Measurements from ENCODE around the gene C21orf58. TPM values are rescaled to one million over a fixed set of nuclear protein-coding genes. Genes with fewer than 3 reads are reported as not detected.

C21orf58 gene
- total and polyA plus RNA-seq, 2 experiments from 2014 or later = 17.7 to 23.9 TPM

DNA sequence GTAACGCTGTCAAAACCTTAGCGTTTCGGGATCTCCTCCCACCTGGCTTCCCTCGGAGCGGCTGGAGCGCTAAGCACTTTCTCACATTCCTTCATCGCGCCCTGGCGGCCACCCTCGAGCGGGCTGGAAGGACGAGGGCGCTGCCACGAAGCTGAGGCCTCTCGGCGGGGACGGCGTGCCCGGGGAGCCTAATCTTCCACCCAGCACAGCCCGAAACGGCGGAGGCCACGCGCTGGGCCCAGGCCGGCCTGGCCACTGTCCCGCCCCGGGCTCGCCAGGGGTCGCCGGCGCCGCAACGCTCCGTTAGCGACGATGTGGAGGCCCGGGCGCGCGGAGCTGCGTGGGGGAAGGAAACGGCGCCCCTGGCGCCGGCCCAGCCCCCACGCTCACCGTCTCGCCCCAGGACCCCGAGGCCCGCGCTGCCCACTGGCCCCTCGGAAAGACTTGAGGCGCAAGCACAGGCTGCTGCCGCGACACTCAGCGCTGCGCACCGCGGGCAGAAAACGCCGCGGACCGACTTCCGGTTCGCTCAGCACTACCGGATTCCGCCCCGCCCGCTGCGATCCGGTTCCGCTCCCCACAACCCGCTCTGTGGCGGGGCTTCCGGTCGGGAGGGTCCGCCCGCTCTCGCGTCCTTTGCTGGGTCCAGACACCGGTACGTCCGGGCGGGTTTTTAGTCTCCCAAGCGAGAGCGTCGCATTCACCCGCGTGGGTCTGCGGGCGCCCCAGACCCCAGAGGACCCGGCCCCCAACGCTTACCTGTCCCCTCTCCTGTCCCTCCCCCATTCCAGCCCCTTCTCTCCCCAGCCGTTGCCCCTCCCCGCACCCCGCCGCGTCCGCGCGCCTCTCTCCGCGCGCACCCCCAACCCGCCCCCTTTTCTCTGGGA lies 37.7 kb downstream of the C21orf58 start, which contains the start of gene YBEY:
Gene YBEY (plus strand): TSS at position 582 of the 887 bp plus-strand sequence. CDS start 572 bp downstream, outside the sequence.
- peaks cover 37% of the 10 kb centered on the region for H3K36me3 Mint-ChIP-seq (ENCODE audit: low read depth)
- peak within 1 kb of the TSS; percentile 96 for H3K27ac ChIP-seq (ENCODE audit: low read depth)
- H3K27me3 Mint-ChIP-seq (ENCODE audit: insufficient read depth, low read depth, poor library complexity) = peaks cover 8% of the 10 kb centered on the region
- H3K9me3 Mint-ChIP-seq = no peaks in the 10 kb centered on the region
- peak within 1 kb of the TSS; percentile 80 for H2AFZ ChIP-seq
- TF ChIP-seq, protein P1, sequence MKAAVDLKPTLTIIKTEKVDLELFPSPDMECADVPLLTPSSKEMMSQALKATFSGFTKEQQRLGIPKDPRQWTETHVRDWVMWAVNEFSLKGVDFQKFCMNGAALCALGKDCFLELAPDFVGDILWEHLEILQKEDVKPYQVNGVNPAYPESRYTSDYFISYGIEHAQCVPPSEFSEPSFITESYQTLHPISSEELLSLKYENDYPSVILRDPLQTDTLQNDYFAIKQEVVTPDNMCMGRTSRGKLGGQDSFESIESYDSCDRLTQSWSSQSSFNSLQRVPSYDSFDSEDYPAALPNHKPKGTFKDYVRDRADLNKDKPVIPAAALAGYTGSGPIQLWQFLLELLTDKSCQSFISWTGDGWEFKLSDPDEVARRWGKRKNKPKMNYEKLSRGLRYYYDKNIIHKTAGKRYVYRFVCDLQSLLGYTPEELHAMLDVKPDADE (IDR thresholded peaks at IDR 0.05) = peak; percentile 73
- TF ChIP-seq CREB1 (CRISPR knock-in tag; IDR thresholded peaks at IDR 0.05; ENCODE audit: low read depth) (peak; percentile 54), CTCF (conservative IDR thresholded peaks at IDR 0.05; ENCODE audit: low read depth in 2 of 2) (peak; percentile 17 to 28; a peak in 3 of 4 replicates), POLR2AphosphoS5 (IDR thresholded peaks at IDR 0.05; ENCODE audit: low read depth) (peak; percentile 73), ZNF331 (CRISPR knock-in tag; IDR thresholded peaks at IDR 0.05; ENCODE audit: low read depth) (no peak)
- H3K4me2 ChIP-seq = peak within 1 kb of the TSS; percentile 91
- peaks cover 67% of the 10 kb centered on the region for H3K79me2 ChIP-seq (replicated peaks; ENCODE audit: insufficient read depth)
- DNase-seq (ENCODE audit: low spot score) (peak; percentile 96), ATAC-seq (peak; percentile 88)
- H3F3A ChIP-seq (replicated peaks; ENCODE audit: low read depth) = peaks cover 30% of the 10 kb centered on the region
- peak within 1 kb of the TSS; percentile 91 for H3K4me3 Mint-ChIP-seq
- H3K27ac Mint-ChIP-seq = peak within 1 kb of the TSS; percentile 95
- H3K4me3 ChIP-seq = peak within 1 kb of the TSS; percentile 83
- peaks cover 38% of the 10 kb centered on the region for H4K20me1 ChIP-seq (replicated peaks; ENCODE audit: insufficient read depth)
- H3K9me2 ChIP-seq (ENCODE audit: insufficient read depth) = no peaks in the 10 kb centered on the region
- no peaks in the 10 kb centered on the region for H3K27me3 ChIP-seq (ENCODE audit: insufficient read depth)
- H3K4me1 Mint-ChIP-seq = peaks cover 43% of the 10 kb centered on the region
- peaks cover 50% of the 10 kb centered on the region for H3K4me1 ChIP-seq (ENCODE audit: insufficient read depth)
- peaks cover 13% of the 10 kb centered on the region for H3K36me3 ChIP-seq (ENCODE audit: insufficient read depth)

- H3K4me1 ChIP-seq (ENCODE audit: insufficient read depth) = peaks cover 50% of the 10 kb centered on the region
- no peaks in the 10 kb centered on the region for H3K27me3 ChIP-seq (ENCODE audit: insufficient read depth)
- peaks cover 15% of the 10 kb centered on the region for H3K36me3 ChIP-seq (ENCODE audit: insufficient read depth)
- DNase-seq (ENCODE audit: low spot score) (no peak), ATAC-seq (no peak)
- H3K4me2 ChIP-seq = peak within 1 kb of the TSS; percentile 91
- H4K20me1 ChIP-seq (replicated peaks; ENCODE audit: insufficient read depth) = peaks cover 43% of the 10 kb centered on the region
- peaks cover 72% of the 10 kb centered on the region for H3K79me2 ChIP-seq (replicated peaks; ENCODE audit: insufficient read depth)
- peaks cover 30% of the 10 kb centered on the region for H3F3A ChIP-seq (replicated peaks; ENCODE audit: low read depth)
- H3K4me3 ChIP-seq = peak within 1 kb of the TSS; percentile 83
- H3K9me3 Mint-ChIP-seq = no peaks in the 10 kb centered on the region
- H3K27ac Mint-ChIP-seq = peak within 1 kb of the TSS; percentile 95
- H3K9me2 ChIP-seq (ENCODE audit: insufficient read depth) = no peaks in the 10 kb centered on the region
- H3K36me3 Mint-ChIP-seq (ENCODE audit: low read depth) = peaks cover 44% of the 10 kb centered on the region
- H3K27ac ChIP-seq (ENCODE audit: low read depth) = peak within 1 kb of the TSS; percentile 96
- peaks cover 43% of the 10 kb centered on the region for H3K4me1 Mint-ChIP-seq
- peak within 1 kb of the TSS; percentile 80; the same call in 1 of the 2 replicates for H2AFZ ChIP-seq
- H3K4me3 Mint-ChIP-seq = peak within 1 kb of the TSS; percentile 91
- H3K27me3 Mint-ChIP-seq (ENCODE audit: insufficient read depth, low read depth, poor library complexity) = peaks cover 8% of the 10 kb centered on the region
- TF ChIP-seq POLR2AphosphoS5 (IDR thresholded peaks at IDR 0.05; ENCODE audit: low read depth) = no peak
- no peak for TF ChIP-seq STAT1 (IDR thresholded peaks at IDR 0.05; ENCODE audit: unreplicated experiment)
- no peak for TF ChIP-seq EZH2phosphoT487 (IDR thresholded peaks at IDR 0.05; ENCODE audit: unreplicated experiment)
- no peak for TF ChIP-seq ZNF331 (CRISPR knock-in tag; IDR thresholded peaks at IDR 0.05; ENCODE audit: low read depth)
- TF ChIP-seq, protein P1 (IDR thresholded peaks at IDR 0.05) = no peak
- no peak for TF ChIP-seq NANOG (IDR thresholded peaks at IDR 0.05; ENCODE audit: borderline replicate concordance)
- TF ChIP-seq EZH2 (IDR thresholded peaks at IDR 0.05; ENCODE audit: low read depth, unreplicated experiment) = no peak
Observed at GRCh38 chr21:46285206-46285661, 38.4 kb downstream of the C21orf58 start, which contains the start of gene MCM3AP. Gene MCM3AP (minus strand): TSS chr21:46285611. CDS start chr21:46285286, 325 bp downstream.

Data from GM23338 (cell line).